Ascending aorta (tissue), 2 donors: Measurements from ENCODE around the gene FMOD. TPM values are rescaled to one million over a fixed set of nuclear protein-coding genes. Genes with fewer than 3 reads are reported as not detected.

Experiments
- DNase-seq, 2 donors: peaks; one replicate each; pipeline ENCODE4 v3.0.0-alpha.2; 2019; ENCODE audit warnings: low spot score in 2 of 2
- H3K27ac ChIP-seq, 2 donors: fragments of 200-600 bp; sonication (generic); one replicate each; pipeline ENCODE4 v1.5.1; 2016 to 2017; ENCODE audit warnings: mild to moderate bottlenecking in 1 of 2
- H3K27me3 ChIP-seq: fragments of 200-600 bp; sonication (generic); one replicate; pipeline ENCODE4 v1.5.1; 2017
- H3K36me3 ChIP-seq, 2 donors: fragments of 200-600 bp; sonication (generic); one replicate each; pipeline ENCODE4 v1.5.1; 2016
- H3K4me1 ChIP-seq, 2 donors: fragments of 200-600 bp; sonication (generic); one replicate each; pipeline ENCODE4 v1.5.1; 2016 to 2017; ENCODE audit warnings: mild to moderate bottlenecking in 1 of 2
- H3K4me3 ChIP-seq, 2 donors: fragments of 200-600 bp; sonication (generic); one replicate each; pipeline ENCODE4 v1.5.1; 2016 to 2017; ENCODE audit warnings: mild to moderate bottlenecking in 1 of 2
- H3K9me3 ChIP-seq, 2 donors: fragments of 200-600 bp; sonication (generic); one replicate each; pipeline ENCODE4 v1.5.1; 2016
- intact Hi-C: fragments of 100-400 bp; cut with DNase I; formaldehyde crosslinking; loops from one replicate; pipeline ENCODE4 v1.15.1; 2023
- total RNA-seq: library from RNA; depleted of rRNA; stranded (reverse); fragments of >200 nt; gene quantifications from one replicate; pipeline ENCODE4 v1.1.0, GENCODE V29; 2016
- TF ChIP-seq, protein P1 (sequence below), 3 experiments: fragments of 200-600 bp in 2 of 3; fragments of 450-650 bp in 1 of 3; sonication (generic) in 2 of 3; IDR thresholded peaks; one replicate each; pipeline ENCODE4 v1.5.1; 2016 to 2019; ENCODE audit warnings: antibody characterized with exemption in 3 of 3, mild to moderate bottlenecking in 1 of 3, moderate library complexity in 1 of 3

Gene FMOD
- total RNA-seq, 1 donor from 2014 or later = 92.3 TPM

DNA sequence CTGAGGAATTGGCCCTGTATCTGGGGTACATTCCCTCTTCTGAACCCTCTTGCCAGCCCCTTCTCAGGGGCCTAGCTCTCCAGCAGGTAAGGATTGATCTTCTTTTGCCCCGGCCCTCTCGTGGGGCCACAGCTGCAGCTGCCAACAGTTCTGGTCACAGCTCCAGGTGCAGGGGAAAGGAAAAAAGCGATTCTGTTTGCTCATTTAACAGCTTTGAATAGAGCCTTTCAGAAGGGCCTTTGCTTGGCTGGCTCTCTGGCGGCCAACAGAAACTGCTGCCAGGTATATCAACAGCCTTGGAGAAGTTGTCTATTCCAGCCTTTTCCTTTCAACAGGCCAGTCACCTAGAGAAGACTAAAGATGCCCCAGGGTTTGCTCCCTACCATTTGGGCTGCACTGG, 16.1 kb upstream of the FMOD start:
- no peak overlapping the region for H3K27ac ChIP-seq
- H3K4me1 ChIP-seq = peaks cover 0 to 9% of the 10 kb centered on the region in 2 donors
- no peaks in the 10 kb centered on the region for H3K27me3 ChIP-seq
- H3K9me3 ChIP-seq = no peaks in the 10 kb centered on the region
- TF ChIP-seq, protein P1, sequence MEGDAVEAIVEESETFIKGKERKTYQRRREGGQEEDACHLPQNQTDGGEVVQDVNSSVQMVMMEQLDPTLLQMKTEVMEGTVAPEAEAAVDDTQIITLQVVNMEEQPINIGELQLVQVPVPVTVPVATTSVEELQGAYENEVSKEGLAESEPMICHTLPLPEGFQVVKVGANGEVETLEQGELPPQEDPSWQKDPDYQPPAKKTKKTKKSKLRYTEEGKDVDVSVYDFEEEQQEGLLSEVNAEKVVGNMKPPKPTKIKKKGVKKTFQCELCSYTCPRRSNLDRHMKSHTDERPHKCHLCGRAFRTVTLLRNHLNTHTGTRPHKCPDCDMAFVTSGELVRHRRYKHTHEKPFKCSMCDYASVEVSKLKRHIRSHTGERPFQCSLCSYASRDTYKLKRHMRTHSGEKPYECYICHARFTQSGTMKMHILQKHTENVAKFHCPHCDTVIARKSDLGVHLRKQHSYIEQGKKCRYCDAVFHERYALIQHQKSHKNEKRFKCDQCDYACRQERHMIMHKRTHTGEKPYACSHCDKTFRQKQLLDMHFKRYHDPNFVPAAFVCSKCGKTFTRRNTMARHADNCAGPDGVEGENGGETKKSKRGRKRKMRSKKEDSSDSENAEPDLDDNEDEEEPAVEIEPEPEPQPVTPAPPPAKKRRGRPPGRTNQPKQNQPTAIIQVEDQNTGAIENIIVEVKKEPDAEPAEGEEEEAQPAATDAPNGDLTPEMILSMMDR (IDR thresholded peaks at IDR 0.05) = no peak
- no peak overlapping the region for H3K4me3 ChIP-seq
- intact Hi-C loops = no loop called here
- DNase-seq = peak in 1 of 2 donors; percentile 31
- H3K36me3 ChIP-seq = no peaks in the 10 kb centered on the region

DNA sequence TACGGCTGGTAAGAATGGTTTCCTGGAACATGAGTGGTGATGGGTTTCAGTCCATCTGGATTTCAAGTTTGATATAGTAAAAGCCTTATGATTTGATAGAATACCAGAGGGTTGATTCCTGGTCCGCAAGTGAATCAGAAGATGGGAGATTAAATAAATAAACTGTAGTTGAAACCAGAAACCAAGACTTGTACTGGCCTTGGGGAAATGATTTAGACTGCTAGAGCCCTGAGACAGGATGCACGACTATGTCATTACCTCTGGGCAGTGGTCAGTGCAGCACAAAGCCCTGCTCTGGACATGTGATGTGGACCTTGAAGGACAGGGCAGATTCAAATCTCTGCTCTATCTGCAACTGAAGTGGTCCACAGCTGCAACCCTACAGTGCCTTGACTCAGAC, 15.6 kb upstream of the FMOD start:
- no peak for DNase-seq
- no peaks in the 10 kb centered on the region for H3K9me3 ChIP-seq
- no peaks in the 10 kb centered on the region for H3K36me3 ChIP-seq
- H3K4me1 ChIP-seq = peaks cover 0 to 9% of the 10 kb centered on the region in 2 donors
- TF ChIP-seq, protein P1 (IDR thresholded peaks at IDR 0.05) = no peak
- intact Hi-C loops = no loop called here
- H3K27me3 ChIP-seq = no peaks in the 10 kb centered on the region
- no peak overlapping the region for H3K27ac ChIP-seq
- no peak overlapping the region for H3K4me3 ChIP-seq

- peak in 1 of 2 donors; percentile 5 for DNase-seq
- no peaks in the 10 kb centered on the region for H3K27me3 ChIP-seq
- TF ChIP-seq, protein P1 (IDR thresholded peaks at IDR 0.05) = no peak
- no peak overlapping the region for H3K27ac ChIP-seq
- no peak overlapping the region for H3K4me3 ChIP-seq
- intact Hi-C loops = no loop called here
- H3K4me1 ChIP-seq = peaks cover 0 to 9% of the 10 kb centered on the region in 2 donors
- H3K9me3 ChIP-seq = no peaks in the 10 kb centered on the region
- no peaks in the 10 kb centered on the region for H3K36me3 ChIP-seq
These were observed 13.9 kb upstream of the FMOD start for GRCh38 chr1:203364806-203365205.

GRCh38 chr1:203364094-203364801, 13.3 kb upstream of the FMOD start:
- Histone ChIP-seq H3K9me3 (no peaks in the 10 kb centered on the region), H3K27me3 (no peaks in the 10 kb centered on the region), H3K4me3 (no peak overlapping the region), H3K4me1 (peaks cover 0 to 8% of the 10 kb centered on the region in 2 donors), H3K27ac (no peak overlapping the region), H3K36me3 (no peaks in the 10 kb centered on the region)
- TF ChIP-seq, protein P1 (IDR thresholded peaks at IDR 0.05) = no peak
- no peak for DNase-seq
- intact Hi-C loops = no loop called here

GRCh38 chr1:203362720-203363025, 11.8 kb upstream of the FMOD start:
- Histone ChIP-seq H3K27me3 (no peaks in the 10 kb centered on the region), H3K4me1 (no peaks in the 10 kb centered on the region), H3K36me3 (no peaks in the 10 kb centered on the region), H3K27ac (no peak overlapping the region), H3K4me3 (no peak overlapping the region), H3K9me3 (no peaks in the 10 kb centered on the region)
- TF ChIP-seq, protein P1 (IDR thresholded peaks at IDR 0.05) = no peak
- DNase-seq = no peak
- intact Hi-C loops = no loop called here
